Measurements from ENCODE around the gene NCCRP1. TPM values are rescaled to one million over a fixed set of nuclear protein-coding genes. Genes with fewer than 3 reads are reported as not detected.

Gene NCCRP1
- total RNA-seq, 4 donors from 2014 or later, result not detected

GRCh38 chr19:39203372-39204341 lies 6.9 kb downstream of the NCCRP1 start, which contains the start of gene SYCN:
Gene SYCN, minus strand, starts transcription at chr19:39204263. Its CDS starts 9 bp downstream, at chr19:39204254.
- no peaks in the 10 kb centered on the region for H3K9me3 ChIP-seq
- TF ChIP-seq EP300 (IDR thresholded peaks at IDR 0.05) (no peak), CTCF (IDR thresholded peaks at IDR 0.05) (no peak), POLR2A (IDR thresholded peaks at IDR 0.05) (no peak)
- 23 to 30% methylated on average over 31 to 48 of the region's 57 CpGs for WGBS, 2 donors

GRCh38 chr19:39205449-39205764 lies 8.6 kb downstream of the NCCRP1 start:
- no peaks in the 10 kb centered on the region for H3K36me3 ChIP-seq
- no peak overlapping the region for H3K4me3 ChIP-seq
- peaks cover 0 to 63% of the 10 kb centered on the region in 2 donors for H3K27me3 ChIP-seq
- TF ChIP-seq CTCF (IDR thresholded peaks at IDR 0.05) (no peak), EP300 (IDR thresholded peaks at IDR 0.05) (no peak), POLR2A (IDR thresholded peaks at IDR 0.05) (no peak)
- 75 to 87% methylated on average over 3 of the region's 3 CpGs for WGBS, 2 donors
- H3K27ac ChIP-seq, result no peak overlapping the region
- no peaks in the 10 kb centered on the region for H3K4me1 ChIP-seq
- DNase-seq (ENCODE audit: low spot score in 2 of 2), result no peak
- no peaks in the 10 kb centered on the region for H3K9me3 ChIP-seq

More at GRCh38 chr19:39203372-39204341, 6.9 kb downstream of the NCCRP1 start, which contains the start of gene SYCN:
- H3K36me3 ChIP-seq, result no peaks in the 10 kb centered on the region
- H3K4me1 ChIP-seq, result no peaks in the 10 kb centered on the region
- no peak within 1 kb of the TSS for H3K27ac ChIP-seq
- DNase-seq (ENCODE audit: low spot score in 2 of 2), result no peak
- peaks cover 0 to 81% of the 10 kb centered on the region in 2 donors for H3K27me3 ChIP-seq
- H3K4me3 ChIP-seq, result no peak within 1 kb of the TSS

GRCh38 chr19:39206122-39206521 lies 9.4 kb downstream of the NCCRP1 start:
- H3K36me3 ChIP-seq, result no peaks in the 10 kb centered on the region
- 84 to 88% methylated on average over 6 of the region's 6 CpGs for WGBS, 2 donors
- peaks cover 0 to 57% of the 10 kb centered on the region in 2 donors for H3K27me3 ChIP-seq
- H3K4me1 ChIP-seq, result no peaks in the 10 kb centered on the region
- no peak overlapping the region for H3K27ac ChIP-seq
- no peaks in the 10 kb centered on the region for H3K9me3 ChIP-seq
- no peak for DNase-seq (ENCODE audit: low spot score in 2 of 2)
- no peak overlapping the region for H3K4me3 ChIP-seq
- TF ChIP-seq POLR2A (IDR thresholded peaks at IDR 0.05) (no peak), CTCF (IDR thresholded peaks at IDR 0.05) (no peak), EP300 (IDR thresholded peaks at IDR 0.05) (no peak)

- no peak for DNase-seq (ENCODE audit: low spot score in 2 of 2)
- Histone ChIP-seq H3K4me1 (no peaks in the 10 kb centered on the region), H3K27me3 (peaks cover 0 to 44% of the 10 kb centered on the region in 2 donors), H3K9me3 (no peaks in the 10 kb centered on the region), H3K27ac (no peak overlapping the region), H3K4me3 (no peak overlapping the region), H3K36me3 (no peaks in the 10 kb centered on the region)
- TF ChIP-seq EP300 (IDR thresholded peaks at IDR 0.05) (no peak), CTCF (IDR thresholded peaks at IDR 0.05) (no peak), POLR2A (IDR thresholded peaks at IDR 0.05) (no peak)
- 64 to 70% methylated on average over 6 of the region's 6 CpGs for WGBS, 2 donors
These were observed 10.6 kb downstream of the NCCRP1 start for GRCh38 chr19:39207293-39207836.
